Endothelial cell of umbilical vein (primary cell): Measurements from ENCODE around the gene ABHD11.

Experiments used
- CTCF ChIP-seq, 2 donors: IDR thresholded peaks; 1 replicate in 1 of 2; 2 replicates in 1 of 2; pipeline ENCODE4 v1.5.1; 2011; ENCODE audit warnings: low read length in 2 of 2, mild to moderate bottlenecking in 2 of 2, moderate library complexity in 2 of 2, control low read depth in 1 of 2, inconsistent platforms in 1 of 2, low read depth in 1 of 2; ENCODE audit not compliant: insufficient read depth in 1 of 2; ENCODE audit errors: extremely low read depth in 1 of 2
- EZH2 ChIP-seq: IDR thresholded peaks from 2 replicates; pipeline ENCODE4 v1.6.1; 2012; ENCODE audit warnings: borderline replicate concordance, low read depth, mild to moderate bottlenecking, moderate library complexity, low read length, inconsistent platforms; ENCODE audit not compliant: severe bottlenecking
- JUN ChIP-seq: IDR thresholded peaks from 2 replicates; pipeline ENCODE4 v1.6.1; 2011; ENCODE audit warnings: borderline replicate concordance, low read depth; ENCODE audit not compliant: insufficient read length, insufficient read depth
- MAX ChIP-seq: IDR thresholded peaks from 2 replicates; pipeline ENCODE4 v1.6.1; 2011; ENCODE audit not compliant: insufficient read depth, insufficient read length
- POLR2A ChIP-seq: IDR thresholded peaks from 2 replicates; pipeline ENCODE4 v1.6.1; 2012; ENCODE audit warnings: low read depth, mild to moderate bottlenecking, control low read depth, low read length
- POLR2AphosphoS5 ChIP-seq: IDR thresholded peaks from 2 replicates; pipeline ENCODE4 v1.6.1; 2012; ENCODE audit warnings: low read depth, mild to moderate bottlenecking, control low read depth, low read length, moderate library complexity; ENCODE audit not compliant: insufficient read depth

DNA sequence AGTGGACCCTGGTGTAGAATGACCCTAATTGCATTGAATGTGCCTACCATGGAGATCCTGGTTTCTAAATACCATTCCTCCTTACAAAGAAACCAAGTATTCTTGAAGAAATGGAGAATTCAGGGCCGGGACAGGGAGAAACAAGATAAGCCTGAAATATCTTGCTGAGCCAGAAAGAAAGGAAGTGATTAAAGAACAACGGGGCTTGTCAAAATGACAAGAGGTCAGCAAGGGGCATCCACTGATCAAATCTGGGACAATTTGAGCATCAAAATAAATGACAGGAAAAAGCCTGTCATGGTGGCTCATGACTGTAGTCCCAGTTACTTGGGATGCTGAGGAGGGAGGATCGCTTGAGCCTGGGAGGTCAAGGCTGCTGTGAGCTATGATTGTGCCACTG is 8.1 kb downstream of the ABHD11 start:
- TF ChIP-seq CTCF (IDR thresholded peaks at IDR 0.05; ENCODE audit: extremely low read depth in 1 of 2, insufficient read depth in 1 of 2, low read depth in 1 of 2, low read length in 2 of 2) = no peak
- TF ChIP-seq POLR2A = no peak
- TF ChIP-seq POLR2AphosphoS5 = no peak
- no peak for TF ChIP-seq EZH2
- TF ChIP-seq MAX = no peak
- TF ChIP-seq JUN = no peak
